Left lung (tissue), 10 donors: ENCODE data around the gene TTC33. TPM values are rescaled to one million over a fixed set of nuclear protein-coding genes. Genes with fewer than 3 reads are reported as not detected.
"Not testable (repeated sequence)": the region's sequence is repeated elsewhere in the genome, so short reads cannot be mapped to it uniquely, and the experiment has no call there.

Source experiments
- ATAC-seq: fragments of 200-7000 bp; cut with Tn5 transposase; one replicate; pipeline ENCODE4 v1.9.1; 2020; ENCODE audit warnings: moderate library complexity
- DNase-seq, 4 donors: peaks; one replicate each; pipeline ENCODE4 v3.0.0-alpha.2; 2013 to 2020
- H3K27ac ChIP-seq, 2 donors: fragments of 200-600 bp; sonication (generic) in 1 of 2; one replicate each; pipeline versions ENCODE4 v1.5.0 to v1.8.0; 2020 to 2021
- H3K27me3 ChIP-seq, 2 donors: fragments of 200-600 bp; sonication (generic) in 1 of 2; one replicate each; pipeline versions ENCODE4 v1.5.0 to v1.8.0; 2020 to 2021
- H3K36me3 ChIP-seq, 2 donors: fragments of 200-600 bp; sonication (generic) in 1 of 2; one replicate each; pipeline versions ENCODE4 v1.5.0 to v1.8.0; 2020 to 2021
- H3K4me1 ChIP-seq, 2 donors: fragments of 200-600 bp; one replicate each; pipeline ENCODE4 v1.8.0; 2021
- H3K4me3 ChIP-seq, 2 donors: fragments of 200-600 bp; sonication (generic) in 1 of 2; one replicate each; pipeline versions ENCODE4 v1.5.0 to v1.8.0; 2020 to 2021; ENCODE audit warnings: mild to moderate bottlenecking in 1 of 2
- H3K9me3 ChIP-seq, 2 donors: fragments of 200-600 bp; sonication (generic) in 1 of 2; one replicate each; pipeline versions ENCODE4 v1.5.0 to v1.8.0; 2020 to 2021
- intact Hi-C, 2 donors: fragments of 100-400 bp; cut with DNase I; formaldehyde crosslinking; loops; one replicate each; pipeline versions ENCODE4 v1.11.2 to v1.14.2; 2022
- polyA plus RNA-seq, 6 donors: library from polyadenylated mRNA; unstranded; fragments of 120-200 nt; gene quantifications; one replicate each; pipeline ENCODE4 v1.2.1, GENCODE V29; 2013; ENCODE audit not compliant: insufficient read length in 6 of 6
- total RNA-seq, 2 donors: library from RNA; stranded (reverse); fragmentation: NEBNext Ultra II Directional; extraction: Animal tissue kit (Norgen Biotek cat#: 25700); gene quantifications; one replicate each; pipeline ENCODE4 v1.2.1, GENCODE V29; 2021
- TF ChIP-seq, protein P1 (sequence below), 2 donors: fragments of 200-600 bp; sonication (generic) in 1 of 2; IDR thresholded peaks; one replicate each; pipeline versions ENCODE4 v1.5.0 to v1.8.0; 2021; ENCODE audit warnings: antibody characterized with exemption in 2 of 2
- donor health status: DM: no; HTN: yes; CAD: no.
- donor health status: DM: no; HTN: no; CAD: no.

Gene TTC33
- total and polyA plus RNA-seq, 8 donors, result 11.1 to 41.0 (median 33.0) TPM

DNA sequence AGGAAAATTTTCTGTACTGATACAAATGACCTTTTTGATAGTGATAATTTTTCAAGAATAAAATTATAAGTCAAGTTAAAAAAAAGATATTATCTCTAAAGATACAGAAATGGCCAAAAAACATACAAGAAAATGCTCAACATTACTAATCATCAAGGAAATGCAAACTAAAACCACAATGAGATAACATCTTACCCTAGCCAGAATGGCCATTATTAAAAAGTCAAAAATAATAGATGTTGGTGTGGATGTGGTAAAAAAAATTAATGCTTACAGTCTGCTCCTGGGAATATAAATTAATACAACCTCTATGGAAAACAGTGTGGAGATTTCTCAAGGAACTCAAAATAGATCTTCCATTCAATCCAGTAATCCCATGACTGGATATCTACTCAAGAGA lies 99.0 kb downstream of the TTC33 start:
- Histone ChIP-seq H3K4me3 (no peak overlapping the region), H3K4me1 (peaks cover 0 to 2% of the 10 kb centered on the region in 2 donors), H3K27me3 (no peaks in the 10 kb centered on the region), H3K9me3 (no peaks in the 10 kb centered on the region), H3K36me3 (no peaks in the 10 kb centered on the region), H3K27ac (no peak overlapping the region)
- TF ChIP-seq, protein P1, sequence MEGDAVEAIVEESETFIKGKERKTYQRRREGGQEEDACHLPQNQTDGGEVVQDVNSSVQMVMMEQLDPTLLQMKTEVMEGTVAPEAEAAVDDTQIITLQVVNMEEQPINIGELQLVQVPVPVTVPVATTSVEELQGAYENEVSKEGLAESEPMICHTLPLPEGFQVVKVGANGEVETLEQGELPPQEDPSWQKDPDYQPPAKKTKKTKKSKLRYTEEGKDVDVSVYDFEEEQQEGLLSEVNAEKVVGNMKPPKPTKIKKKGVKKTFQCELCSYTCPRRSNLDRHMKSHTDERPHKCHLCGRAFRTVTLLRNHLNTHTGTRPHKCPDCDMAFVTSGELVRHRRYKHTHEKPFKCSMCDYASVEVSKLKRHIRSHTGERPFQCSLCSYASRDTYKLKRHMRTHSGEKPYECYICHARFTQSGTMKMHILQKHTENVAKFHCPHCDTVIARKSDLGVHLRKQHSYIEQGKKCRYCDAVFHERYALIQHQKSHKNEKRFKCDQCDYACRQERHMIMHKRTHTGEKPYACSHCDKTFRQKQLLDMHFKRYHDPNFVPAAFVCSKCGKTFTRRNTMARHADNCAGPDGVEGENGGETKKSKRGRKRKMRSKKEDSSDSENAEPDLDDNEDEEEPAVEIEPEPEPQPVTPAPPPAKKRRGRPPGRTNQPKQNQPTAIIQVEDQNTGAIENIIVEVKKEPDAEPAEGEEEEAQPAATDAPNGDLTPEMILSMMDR (IDR thresholded peaks at IDR 0.05), result no peak
- DNase-seq (no peak), ATAC-seq (no peak)
- intact Hi-C loops, result no loop called here

DNA sequence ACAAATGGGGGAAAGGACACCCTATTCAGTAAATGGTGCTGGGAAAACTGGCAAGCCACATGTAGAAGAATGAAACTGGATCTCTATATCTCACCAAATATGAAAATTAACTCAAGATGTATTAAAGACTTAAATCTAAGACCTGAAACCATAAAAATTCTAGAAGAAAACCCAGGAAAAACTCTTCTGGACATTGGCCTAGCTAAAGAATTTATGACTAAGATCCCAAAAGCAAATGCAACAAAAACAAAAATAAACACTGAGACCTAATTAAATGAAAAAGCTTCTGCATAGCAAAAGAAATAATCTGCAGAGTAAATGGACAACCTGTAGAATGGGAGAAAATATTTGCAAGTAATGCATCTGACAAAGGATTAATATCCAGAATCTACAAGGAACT lies 99.7 kb downstream of the TTC33 start:
- ATAC-seq, intact Hi-C loops, DNase-seq: not testable (repeated sequence)

DNA sequence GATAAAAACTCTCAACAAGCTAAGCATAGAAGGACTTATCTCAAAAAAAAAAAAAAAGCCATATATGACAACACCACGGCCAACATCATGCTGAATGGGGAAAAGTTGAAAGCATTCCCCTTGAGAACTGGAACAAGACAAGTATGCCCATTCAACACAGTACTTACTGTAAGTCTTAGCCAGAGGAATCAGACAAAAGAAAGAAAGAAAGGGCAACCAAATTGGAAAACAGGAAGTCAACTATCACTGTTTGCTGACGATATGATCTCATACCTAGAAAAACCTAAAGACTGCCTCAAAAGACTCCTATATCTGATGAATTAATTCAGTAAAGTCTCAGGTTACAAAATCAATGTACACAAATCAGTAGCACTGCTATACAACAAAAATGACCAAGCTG lies 100.6 kb downstream of the TTC33 start:
- intact Hi-C loops, result no loop called here
- TF ChIP-seq, protein P1 (IDR thresholded peaks at IDR 0.05), result no peak
- H3K4me1 ChIP-seq, result peaks cover 0 to 2% of the 10 kb centered on the region in 2 donors
- DNase-seq (no peak), ATAC-seq (no peak)
- H3K27me3 ChIP-seq, result no peaks in the 10 kb centered on the region
- H3K36me3 ChIP-seq, result no peaks in the 10 kb centered on the region
- no peaks in the 10 kb centered on the region for H3K9me3 ChIP-seq
- no peak overlapping the region for H3K4me3 ChIP-seq
- no peak overlapping the region for H3K27ac ChIP-seq

More for the DNA sequence above, 99.7 kb downstream of the TTC33 start:
- H3K36me3 ChIP-seq, H3K27ac ChIP-seq, H3K4me1 ChIP-seq, H3K27me3 ChIP-seq, H3K9me3 ChIP-seq, H3K4me3 ChIP-seq: not testable (repeated sequence)

DNA sequence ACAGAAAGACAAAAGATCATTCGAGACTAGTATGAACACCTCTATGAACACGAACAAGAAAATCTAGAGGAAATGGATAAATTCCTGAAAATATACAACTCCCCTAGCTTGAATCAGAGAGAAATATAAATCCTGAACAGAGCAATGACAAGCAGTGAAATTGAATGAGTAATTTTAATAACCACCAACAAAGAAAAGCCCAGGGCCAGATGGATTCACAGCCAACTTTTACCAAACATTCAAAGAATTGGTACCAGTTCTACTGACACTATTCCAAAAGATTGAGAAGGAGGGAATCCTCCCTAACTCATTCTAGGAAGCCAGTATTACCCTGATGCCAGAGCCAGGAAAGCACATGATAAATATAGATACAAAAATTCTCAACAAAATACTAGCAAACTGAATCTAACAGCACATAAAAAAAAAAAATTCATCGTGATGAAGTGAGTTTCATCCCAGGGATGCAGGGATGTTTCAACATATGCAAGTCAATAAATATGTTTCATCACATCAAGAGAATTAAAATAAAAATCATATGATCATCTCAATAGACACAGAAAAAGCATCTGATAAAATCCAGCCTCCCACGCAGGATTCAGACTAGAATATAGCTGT lies 101.3 kb downstream of the TTC33 start:
- Histone ChIP-seq H3K27me3 (no peaks in the 10 kb centered on the region), H3K27ac (no peak overlapping the region), H3K4me3 (no peak overlapping the region), H3K9me3 (no peaks in the 10 kb centered on the region), H3K4me1 (peaks cover 0 to 5% of the 10 kb centered on the region in 2 donors), H3K36me3 (no peaks in the 10 kb centered on the region)
- no peak for ATAC-seq
- intact Hi-C loops, result no loop called here
- TF ChIP-seq, protein P1 (IDR thresholded peaks at IDR 0.05), result no peak
- DNase-seq, result no peak

DNA sequence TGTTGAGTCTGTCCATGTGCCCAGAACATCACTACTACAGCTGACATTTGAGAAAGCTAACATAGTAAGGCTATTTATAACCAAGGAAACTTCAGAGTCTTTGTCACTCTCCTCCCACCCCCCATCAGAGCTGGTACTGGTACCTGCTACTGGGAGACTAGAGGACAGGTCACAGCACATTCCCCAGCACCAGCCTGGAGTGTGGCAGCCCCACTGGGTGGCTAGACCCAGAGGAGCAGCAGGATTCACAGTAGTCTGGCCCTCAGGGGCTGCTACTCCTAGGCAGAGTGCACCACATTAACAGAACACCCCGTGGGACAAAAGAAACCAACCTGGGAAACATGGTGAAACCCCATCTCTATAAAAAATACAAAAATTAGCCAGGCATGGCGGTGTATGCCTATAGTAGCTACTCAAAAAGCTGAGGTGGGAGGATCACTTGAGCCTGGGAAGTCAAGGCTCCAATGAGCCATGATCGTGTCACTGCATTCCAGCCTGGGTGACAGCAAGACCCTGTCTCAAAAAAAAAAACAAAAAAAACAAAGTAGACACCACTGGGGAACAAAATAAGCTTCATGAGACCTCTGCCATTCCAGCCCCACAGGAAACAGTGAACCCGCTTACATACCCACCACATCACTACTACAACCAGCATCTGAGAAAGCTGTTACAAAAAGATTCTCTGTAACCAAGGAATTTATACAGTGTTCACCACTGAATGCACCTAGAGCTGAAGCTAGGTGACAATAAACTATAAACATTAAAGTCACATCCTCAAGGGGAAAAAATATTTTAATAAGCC lies 102.3 kb downstream of the TTC33 start:
- intact Hi-C loops, result no loop called here

More for the DNA sequence above, 102.3 kb downstream of the TTC33 start:
- no peaks in the 10 kb centered on the region for H3K36me3 ChIP-seq
- H3K27ac ChIP-seq, result no peak overlapping the region
- H3K27me3 ChIP-seq, result no peaks in the 10 kb centered on the region
- TF ChIP-seq, protein P1 (IDR thresholded peaks at IDR 0.05), result no peak
- no peak overlapping the region for H3K4me3 ChIP-seq
- DNase-seq (no peak), ATAC-seq (no peak)
- no peaks in the 10 kb centered on the region for H3K9me3 ChIP-seq
- peaks cover 0 to 10% of the 10 kb centered on the region in 2 donors for H3K4me1 ChIP-seq
